GM12891 (cell line): Measurements from ENCODE around the gene RPS6KA2.

Source experiments
- POLR2A ChIP-seq: IDR thresholded peaks from 2 replicates; pipeline ENCODE4 v1.6.1; 2011; ENCODE audit warnings: low read depth, low read length, control low read depth
- POLR2AphosphoS5 ChIP-seq: IDR thresholded peaks from 2 replicates; pipeline ENCODE4 v1.6.1; 2011; ENCODE audit warnings: low read depth, low read length, control low read depth

DNA sequence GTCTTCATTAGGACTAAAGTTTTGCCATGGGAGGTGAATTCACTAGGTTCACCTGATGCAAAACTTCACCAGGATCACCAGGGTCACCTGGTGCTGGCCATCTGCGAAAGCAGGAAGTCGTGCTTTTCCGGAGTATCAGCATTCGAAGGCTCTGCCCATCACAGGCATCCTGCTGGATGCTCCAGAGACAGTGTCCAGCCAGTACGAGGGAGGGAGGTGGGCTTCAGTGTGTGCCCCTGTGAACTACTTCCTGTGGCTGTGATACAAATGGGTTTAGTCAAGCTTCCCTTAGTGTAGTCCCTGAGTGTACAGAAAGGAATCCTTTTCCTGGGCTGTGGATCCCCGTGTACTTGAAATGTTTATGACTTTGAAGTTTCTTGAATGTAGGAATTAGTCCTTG lies 3.4 kb upstream of the RPS6KA2 start:
- TF ChIP-seq POLR2A = no peak
- no peak for TF ChIP-seq POLR2AphosphoS5
